ENCODE results near the gene POU2F1.

DNA sequence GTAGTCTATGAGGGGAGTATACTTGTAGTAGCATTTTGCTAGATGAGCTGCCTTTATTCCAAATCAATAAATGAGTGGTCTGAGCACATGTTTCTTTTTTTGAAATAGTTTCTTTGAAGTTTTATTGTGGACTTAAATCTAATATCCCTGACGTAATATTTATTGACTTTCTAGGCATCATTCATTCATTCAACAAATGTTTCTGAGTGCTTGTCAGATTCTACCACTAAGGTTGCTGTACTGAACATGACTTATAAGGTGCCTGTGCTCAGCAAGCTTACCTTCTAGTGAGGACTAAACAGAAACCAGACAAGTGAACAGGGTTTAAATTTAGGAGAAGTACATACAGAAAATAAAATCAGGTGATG, 68.4 kb downstream of the POU2F1 start:
- no peak for TF ChIP-seq ZNF274 (IDR thresholded peaks at IDR 0.05; ENCODE audit: low read depth, low read length)
- no peak for TF ChIP-seq SUZ12 (IDR thresholded peaks at IDR 0.05; ENCODE audit: extremely low read depth, insufficient read depth, insufficient read length)
- TF ChIP-seq YY1 (IDR thresholded peaks at IDR 0.05; ENCODE audit: insufficient read depth, insufficient read length) = no peak
